HG02884 (cell line): ENCODE data around the gene SPAG9.

Experiments used
- ATAC-seq: cut with Tn5 transposase; IDR thresholded peaks from one replicate; pipeline ENCODE4 v1.9.1; 2021; ENCODE audit warnings: mild to moderate bottlenecking, moderate library complexity; ENCODE audit not compliant: unreplicated experiment

The SPAG9 gene, protein sequence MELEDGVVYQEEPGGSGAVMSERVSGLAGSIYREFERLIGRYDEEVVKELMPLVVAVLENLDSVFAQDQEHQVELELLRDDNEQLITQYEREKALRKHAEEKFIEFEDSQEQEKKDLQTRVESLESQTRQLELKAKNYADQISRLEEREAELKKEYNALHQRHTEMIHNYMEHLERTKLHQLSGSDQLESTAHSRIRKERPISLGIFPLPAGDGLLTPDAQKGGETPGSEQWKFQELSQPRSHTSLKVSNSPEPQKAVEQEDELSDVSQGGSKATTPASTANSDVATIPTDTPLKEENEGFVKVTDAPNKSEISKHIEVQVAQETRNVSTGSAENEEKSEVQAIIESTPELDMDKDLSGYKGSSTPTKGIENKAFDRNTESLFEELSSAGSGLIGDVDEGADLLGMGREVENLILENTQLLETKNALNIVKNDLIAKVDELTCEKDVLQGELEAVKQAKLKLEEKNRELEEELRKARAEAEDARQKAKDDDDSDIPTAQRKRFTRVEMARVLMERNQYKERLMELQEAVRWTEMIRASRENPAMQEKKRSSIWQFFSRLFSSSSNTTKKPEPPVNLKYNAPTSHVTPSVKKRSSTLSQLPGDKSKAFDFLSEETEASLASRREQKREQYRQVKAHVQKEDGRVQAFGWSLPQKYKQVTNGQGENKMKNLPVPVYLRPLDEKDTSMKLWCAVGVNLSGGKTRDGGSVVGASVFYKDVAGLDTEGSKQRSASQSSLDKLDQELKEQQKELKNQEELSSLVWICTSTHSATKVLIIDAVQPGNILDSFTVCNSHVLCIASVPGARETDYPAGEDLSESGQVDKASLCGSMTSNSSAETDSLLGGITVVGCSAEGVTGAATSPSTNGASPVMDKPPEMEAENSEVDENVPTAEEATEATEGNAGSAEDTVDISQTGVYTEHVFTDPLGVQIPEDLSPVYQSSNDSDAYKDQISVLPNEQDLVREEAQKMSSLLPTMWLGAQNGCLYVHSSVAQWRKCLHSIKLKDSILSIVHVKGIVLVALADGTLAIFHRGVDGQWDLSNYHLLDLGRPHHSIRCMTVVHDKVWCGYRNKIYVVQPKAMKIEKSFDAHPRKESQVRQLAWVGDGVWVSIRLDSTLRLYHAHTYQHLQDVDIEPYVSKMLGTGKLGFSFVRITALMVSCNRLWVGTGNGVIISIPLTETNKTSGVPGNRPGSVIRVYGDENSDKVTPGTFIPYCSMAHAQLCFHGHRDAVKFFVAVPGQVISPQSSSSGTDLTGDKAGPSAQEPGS (N-terminal part only)

DNA sequence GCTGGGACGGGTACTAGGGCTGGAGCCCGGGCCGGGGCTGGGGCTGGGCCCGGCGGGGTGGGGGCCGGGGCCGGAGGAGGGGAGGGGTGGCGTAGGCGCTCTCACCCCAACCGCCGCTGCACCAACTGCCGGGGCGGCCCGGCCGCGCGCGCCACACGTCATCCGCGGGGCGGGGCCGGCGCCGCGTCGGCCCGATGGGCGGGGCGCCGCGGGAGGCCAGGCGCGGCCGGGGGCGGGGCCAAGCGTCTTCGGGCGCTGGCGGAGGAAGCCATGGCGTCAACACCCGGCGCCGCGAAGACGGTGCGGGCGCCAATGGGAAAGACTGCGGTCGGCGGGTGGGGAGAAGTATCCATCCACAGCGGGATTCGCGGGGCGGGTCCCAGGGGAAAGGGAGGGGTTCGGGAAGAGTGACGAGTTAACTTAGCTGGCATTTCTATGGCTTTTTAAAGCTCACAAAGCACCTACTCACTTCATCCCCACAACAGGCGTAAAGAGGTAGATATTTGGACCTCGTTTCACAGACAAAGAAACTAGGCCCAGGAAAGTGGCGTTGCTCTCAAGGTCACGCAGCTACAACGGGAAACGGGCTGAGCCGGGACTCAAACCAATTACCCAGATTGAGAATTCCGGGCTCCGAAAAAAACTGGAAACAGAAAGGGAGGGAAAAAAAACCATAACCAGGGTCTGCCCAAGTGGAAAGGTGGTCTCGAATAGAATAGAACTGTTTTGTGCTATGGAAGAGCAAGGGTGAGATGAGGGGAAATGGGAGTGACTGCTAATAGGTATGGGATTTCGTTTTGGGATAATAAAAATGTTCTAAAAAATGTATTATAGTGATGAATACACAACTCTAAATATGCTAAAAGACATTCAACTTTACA lies at the start of gene SPAG9:
Gene SPAG9 (minus strand): TSS at position 130 of the 881 bp plus-strand sequence. CDS start 212 bp downstream, outside the sequence.
- ATAC-seq: peak; percentile 67

DNA sequence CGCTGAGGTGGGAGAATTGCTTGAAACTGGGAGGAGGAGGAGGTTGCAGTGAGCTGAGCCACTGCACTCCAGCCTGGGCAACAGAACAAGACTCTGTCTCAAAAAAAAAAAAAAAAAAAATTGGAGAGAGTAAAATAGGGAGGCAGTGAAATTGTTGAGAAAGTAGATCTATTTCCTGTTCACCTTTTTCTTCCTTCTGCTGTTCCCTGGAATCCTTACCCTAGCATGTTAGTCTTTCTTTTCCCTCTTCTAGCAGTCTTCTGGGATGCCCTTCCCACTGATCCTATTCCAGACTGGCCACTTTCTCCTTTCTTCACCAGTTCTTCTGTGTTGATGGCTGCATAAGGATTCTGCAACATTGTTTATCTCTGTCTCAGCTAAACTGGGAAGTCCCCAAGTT lies 48.7 kb upstream of the SPAG9 start:
- ATAC-seq: no peak

DNA sequence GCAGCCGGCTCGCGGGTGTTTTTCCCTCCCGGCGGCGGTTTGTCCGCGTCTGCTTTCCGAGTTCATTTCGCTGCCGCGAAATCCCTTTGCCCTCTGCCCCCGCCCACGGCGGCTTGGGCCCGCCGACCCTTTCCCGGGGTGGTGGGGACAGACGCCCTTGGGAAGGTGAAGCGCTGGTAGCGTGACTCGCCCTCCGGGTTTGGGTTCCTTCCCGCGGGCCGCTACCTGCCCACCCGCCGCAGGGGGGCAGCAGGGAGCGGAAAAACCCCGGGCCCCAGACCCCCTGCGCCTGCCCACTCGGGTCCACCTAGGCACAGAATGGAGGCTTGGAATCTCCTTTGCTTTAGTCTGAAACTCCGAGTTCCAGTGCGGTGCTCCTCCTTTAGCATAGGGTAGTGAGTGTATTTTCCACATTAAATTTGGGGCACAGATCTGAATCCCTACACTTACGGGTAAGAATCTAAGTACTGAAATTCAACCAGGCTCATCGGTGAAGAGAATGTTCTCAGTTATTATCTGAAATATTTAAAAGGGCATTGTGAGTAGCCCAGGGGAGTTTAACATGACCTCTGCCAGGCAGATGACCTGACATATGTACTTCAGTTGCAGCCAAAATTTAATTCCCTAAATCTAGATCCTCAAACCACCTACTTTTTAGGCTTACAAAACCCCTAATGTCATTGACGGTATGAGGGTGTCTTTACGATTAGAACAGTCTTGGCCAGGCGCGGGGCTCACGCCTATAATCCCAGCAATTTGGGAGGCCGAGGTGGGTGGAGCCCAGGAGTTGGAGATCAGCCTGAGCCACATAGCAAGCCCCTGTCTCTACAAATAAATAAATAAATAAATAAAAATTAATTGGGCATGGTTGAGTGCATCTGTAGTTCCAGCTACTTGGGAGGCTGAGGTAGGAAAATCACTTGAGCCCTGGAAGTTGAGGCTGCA lies 46.6 kb upstream of the SPAG9 start:
- ATAC-seq: peak; percentile 26

DNA sequence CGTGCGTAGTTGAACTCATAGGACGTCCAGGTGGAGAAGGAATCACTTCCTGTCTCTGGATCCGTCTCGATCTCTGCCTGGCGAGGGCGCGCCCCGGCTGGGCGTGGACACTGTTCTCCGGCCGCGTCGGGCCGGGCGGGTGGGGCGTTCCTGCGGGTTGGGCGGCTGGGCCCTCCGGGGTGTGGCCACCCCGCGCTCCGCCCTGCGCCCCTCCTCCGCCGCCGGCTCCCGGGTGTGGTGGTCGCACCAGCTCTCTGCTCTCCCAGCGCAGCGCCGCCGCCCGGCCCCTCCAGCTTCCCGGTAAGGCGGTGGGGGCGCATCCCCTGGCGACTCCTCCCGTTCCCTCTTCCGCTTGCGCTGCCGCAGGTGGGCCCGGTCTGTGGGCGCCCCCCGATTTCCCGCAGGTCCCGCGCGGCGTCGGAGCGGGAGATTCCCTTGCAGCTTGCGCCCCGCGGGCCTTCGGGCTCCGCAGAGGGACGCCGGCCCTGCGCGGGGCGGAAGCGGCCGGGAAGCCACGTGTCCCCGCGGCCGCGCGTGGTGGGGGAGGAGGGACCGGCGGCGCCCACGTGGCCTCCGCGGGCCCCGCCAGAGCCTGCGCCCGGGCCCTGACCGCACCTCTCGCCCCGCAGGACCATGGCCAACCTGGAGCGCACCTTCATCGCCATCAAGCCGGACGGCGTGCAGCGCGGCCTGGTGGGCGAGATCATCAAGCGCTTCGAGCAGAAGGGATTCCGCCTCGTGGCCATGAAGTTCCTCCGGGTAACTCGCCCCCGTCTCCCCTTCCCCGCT lies 45.7 kb upstream of the SPAG9 start, which contains the start of gene NME2:
Gene NME2 (plus strand): TSS at position 214 of the 789 bp plus-strand sequence. CDS start 420 bp downstream, at position 634.
- peak; percentile 80 for ATAC-seq

DNA sequence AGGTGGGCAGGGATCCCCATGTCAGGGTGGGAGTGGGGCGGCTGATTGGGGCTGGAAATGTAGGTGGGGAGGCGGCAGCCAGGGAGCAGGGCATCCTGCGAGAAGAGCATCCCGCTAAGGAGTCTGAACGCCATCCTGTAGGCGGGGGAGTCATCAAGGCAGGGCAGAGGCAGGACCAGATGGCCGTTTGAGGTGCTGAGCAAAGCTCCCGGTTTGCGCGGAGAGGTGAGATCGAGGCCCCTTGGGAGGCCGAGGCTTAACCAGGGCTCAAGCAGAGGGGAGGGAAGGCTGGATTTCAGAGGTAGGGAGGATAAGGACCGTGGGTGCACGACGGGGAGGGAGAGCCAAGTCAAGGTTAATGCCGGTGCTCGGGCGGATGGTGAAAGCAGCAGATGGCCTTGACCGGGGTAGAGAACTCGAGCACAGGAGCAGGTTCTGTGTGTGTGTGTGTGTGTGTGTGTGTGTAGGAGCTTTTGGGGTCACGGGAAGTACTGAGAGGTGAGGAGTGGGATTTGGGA lies 45.1 kb upstream of the SPAG9 start:
- peak; percentile 28 for ATAC-seq

DNA sequence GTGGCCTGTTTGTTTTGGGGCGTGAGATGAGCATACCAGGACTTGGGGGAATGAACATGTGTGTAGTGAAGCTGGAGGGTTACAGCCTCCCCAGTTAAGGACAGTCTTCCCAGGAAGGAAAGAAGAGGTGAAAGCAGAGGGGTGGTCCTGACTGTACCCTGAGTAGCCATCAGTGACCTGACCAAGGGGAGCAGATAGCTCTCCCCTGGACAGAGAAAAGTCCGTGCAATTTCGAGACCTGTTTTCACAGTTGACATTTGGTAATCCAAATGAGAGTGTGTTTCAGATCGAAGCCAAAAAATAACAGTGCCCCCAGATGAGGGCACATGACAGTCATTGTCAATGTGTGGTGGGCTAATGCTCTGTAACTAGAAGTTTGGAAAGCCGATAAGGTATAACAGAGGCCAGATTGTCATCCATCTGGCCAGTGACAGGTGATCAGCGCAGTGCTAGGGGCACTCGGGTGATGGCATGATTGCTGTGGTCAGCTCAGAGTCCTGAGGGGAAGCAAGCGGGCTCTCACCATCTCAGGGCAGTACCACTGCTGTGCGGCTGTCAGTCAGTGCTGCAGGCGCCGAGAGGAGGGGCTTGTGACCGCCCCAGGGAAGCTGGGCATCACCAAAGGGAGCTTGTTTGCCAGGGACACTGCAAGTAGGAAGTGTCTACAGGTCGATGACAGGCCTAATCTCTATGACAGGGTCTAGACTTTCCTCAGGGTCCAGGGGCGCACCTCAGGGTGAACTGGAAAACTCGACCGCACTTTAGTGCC lies 44.4 kb upstream of the SPAG9 start:
- ATAC-seq: no peak

DNA sequence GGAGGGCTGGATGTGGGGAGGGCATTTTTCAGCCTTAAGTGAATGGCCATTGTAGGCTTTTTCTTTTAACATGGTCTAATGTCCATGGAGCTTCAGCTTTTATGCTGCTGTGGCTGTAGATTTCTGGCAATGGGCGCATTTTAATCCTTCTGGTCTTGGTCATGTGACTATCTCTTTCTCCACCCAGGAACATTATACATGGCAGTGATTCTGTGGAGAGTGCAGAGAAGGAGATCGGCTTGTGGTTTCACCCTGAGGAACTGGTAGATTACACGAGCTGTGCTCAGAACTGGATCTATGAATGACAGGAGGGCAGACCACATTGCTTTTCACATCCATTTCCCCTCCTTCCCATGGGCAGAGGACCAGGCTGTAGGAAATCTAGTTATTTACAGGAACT lies 40.9 kb upstream of the SPAG9 start:
- ATAC-seq: no peak

DNA sequence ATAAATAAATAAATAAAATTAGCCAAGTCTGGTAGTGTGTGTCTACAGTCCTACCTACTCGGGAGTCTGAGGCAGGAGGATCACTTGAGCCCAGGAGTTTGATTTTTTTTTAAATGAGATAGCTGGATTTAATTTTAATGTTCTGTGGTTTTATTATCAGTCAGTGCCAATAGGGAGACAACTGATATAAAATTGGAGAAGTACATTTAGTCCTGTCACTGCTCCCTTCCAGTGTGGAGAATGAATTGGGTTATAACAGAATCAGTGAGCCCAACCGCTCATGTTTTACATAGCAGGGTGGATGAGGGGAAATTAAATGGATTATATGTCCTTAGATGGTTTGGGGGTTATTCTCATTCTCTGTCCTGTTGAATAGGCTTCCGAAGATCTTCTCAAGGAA lies 38.9 kb upstream of the SPAG9 start:
- ATAC-seq: no peak

DNA sequence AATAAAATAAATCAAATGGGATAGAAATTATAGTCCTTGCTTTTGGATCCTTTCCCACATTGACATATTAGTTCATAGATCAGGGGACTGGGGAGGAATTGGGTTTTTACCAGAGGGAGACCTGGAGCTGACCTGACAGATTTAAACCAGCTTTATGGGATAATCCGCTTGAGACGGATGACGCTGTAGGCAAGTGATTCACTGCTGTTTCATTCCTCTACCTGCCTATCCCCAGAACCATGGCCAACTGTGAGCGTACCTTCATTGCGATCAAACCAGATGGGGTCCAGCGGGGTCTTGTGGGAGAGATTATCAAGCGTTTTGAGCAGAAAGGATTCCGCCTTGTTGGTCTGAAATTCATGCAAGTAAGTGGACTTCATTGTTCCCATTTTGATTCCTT lies 34.7 kb upstream of the SPAG9 start:
- no peak for ATAC-seq

DNA sequence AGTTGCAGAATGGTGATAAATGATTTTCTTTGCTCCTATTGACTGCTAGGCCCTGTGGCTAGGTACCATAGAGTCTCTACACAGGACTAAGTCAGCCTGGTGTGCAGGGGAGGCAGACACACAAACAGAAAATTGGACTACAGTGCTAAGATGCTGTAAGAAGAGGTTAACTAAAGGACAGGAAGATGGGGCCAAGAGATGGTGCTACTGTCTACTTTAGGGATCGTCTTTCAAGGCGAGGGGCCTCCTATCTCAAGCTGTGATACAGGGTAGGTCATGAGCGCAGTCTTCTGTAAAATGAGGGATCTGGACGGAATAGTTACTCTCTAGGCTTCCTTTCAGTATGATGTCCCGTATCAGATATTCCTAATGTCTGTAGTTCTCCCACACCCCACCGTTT lies 33.5 kb upstream of the SPAG9 start:
- no peak for ATAC-seq

DNA sequence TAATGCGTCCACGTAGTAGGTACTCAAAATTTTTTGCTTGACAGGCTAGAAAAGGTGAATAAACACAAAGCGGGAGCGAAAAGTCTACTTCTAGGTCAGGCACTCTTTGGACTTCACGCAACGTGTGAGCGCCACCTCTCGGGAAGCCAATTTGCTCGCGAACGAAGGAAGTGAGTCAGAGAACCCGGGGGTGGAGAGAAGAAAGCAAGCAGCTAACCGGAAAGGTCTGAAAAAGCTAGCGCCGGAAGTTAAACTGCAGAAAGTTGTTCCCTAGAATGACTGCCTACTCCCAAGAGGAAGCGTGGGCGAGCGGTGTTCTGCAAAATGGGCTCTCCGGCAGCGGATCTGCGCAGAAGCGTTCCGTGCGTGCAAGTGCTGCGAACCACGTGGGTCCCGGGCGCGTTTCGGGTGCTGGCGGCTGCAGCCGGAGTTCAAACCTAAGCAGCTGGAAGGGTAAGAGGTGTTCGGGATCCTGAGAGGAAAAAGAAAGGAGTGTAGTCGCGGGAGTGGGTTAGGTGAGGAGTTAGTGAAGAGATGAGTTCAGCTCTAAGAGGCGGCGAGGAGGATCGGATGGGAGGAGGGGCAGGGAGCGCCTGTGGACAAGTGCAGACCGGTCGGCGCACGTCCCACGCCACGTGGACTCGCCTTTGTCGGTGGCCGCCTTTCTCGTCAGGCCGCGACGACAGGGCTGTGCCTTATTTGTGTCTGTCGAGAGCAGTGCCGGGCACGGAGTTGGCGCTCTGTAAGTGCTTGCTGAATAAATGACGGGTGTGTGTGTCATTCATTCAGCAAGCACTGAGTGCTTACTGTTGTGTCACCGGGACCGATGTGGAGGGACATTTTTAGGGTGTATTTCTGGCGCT lies 32.8 kb upstream of the SPAG9 start, which contains the start of gene NME1:
Gene NME1 (plus strand): TSS at position 350 of the 863 bp plus-strand sequence. CDS start 2,096 bp downstream, outside the sequence.
- peak; percentile 80 for ATAC-seq

DNA sequence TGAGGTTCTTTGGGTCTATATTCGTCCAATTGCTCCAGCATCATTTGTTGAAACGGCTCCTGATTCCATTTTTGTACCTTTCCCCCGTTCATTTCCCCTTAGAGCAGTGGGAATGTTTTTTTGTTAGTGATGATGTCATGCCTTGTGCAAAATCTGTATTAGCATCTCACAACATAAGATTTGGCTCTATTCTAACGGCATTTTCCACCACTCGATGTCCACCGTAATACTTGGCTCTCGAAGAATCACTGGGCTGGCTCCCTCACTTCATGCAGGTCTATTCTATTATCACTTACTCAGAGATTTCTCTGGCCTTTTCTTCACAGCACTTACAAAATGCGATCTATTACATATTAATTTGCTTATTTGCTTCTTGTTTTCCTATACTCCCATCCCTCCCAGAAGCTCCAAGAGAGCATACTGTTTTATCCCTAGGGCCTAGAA lies 32.1 kb upstream of the SPAG9 start:
- no peak for ATAC-seq

DNA sequence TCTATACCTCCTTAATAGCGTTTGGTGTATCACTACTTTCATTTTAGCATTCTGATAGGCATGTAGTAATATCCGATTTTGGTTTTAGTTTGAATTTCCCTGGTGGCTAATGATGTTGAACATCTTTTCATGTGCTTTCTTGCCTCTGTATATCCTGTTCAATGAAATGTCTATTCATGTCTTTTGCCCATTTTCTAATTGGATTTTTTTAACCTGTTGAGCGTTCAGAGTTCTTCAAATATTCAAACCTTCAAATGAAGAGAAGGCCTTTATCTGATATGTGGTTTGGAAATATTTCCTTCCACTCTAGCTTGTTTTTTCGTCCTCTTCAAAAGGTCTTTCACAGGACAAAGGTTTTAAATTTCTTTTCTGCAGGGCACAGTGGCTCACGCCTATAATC lies 30.3 kb upstream of the SPAG9 start:
- ATAC-seq: no peak

DNA sequence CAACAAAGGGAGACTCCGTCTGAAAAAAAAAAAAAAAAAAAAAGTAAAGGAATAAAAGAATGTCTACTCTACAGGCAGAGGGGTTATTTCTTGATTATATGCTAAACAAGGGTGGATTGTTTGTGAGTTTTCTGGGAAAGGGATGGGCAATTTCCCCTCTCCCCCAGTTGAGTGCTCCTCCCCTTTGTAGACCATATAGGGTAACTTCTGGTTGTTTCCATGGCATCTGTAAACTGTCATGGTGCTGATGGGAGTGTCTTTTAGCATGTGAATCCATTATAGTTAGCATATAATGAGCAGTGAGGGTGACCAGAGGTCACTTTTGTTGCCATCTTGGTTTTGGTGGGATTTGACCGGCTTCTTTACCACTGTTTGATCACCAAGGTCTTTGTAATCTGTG lies 28.5 kb upstream of the SPAG9 start:
- no peak for ATAC-seq

DNA sequence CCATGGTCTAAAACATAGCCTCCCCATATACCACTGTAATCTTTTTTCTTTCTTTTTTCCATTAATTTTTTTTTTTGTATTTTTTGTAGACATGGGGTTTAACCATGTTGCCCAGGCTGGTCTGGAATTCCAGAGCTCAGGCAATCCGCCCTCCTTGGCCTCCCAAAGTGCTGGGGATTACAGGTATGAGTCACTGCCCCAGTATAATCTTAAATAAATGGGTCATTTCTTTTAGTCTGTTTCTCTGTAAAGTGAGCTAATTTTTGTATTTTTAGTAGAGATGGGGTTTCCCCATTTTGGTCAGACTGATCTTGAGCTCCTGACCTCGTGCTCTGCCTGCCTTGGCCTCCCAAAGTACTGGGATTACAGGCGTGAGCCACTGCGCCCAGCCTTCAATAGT lies 27.0 kb upstream of the SPAG9 start:
- ATAC-seq: no peak
